HepG2 (cell line): Measurements from ENCODE around the gene PALM. TPM values are rescaled to one million over a fixed set of nuclear protein-coding genes. Genes with fewer than 3 reads are reported as not detected.

Experiments used
- ATAC-seq: fragments of 200-7000 bp; cut with Tn5 transposase; 3 replicates; pipeline ENCODE4 v1.9.1; 2020; ENCODE audit warnings: mild to moderate bottlenecking, moderate library complexity
- BruUV-seq: library from RNA; stranded (reverse); fragments of 400-500 nt; replicated peaks from 2 replicates; lab custom pipeline; 2021; lab: Mats Ljungman, UMichigan
- CTCF ChIA-PET: fragments of 300-600 bp; formaldehyde crosslinking; extraction: SDS; loops from one replicate; lab custom pipeline; 2021; ENCODE audit warnings: low total read pairs, inconsistent platforms, low intra/inter-chr PET ratio; lab: Yijun Ruan, JAX
- POLR2A ChIA-PET: fragments of 350-600 bp; sonication (Branson Sonifier 250); formaldehyde crosslinking; loops from one replicate; lab custom pipeline; 2020; ENCODE audit warnings: antibody characterized with exemption, inconsistent platforms; lab: Yijun Ruan, JAX
- DNase-seq: peaks from one replicate; pipeline ENCODE4 v3.0.0-alpha.2; 2015; ENCODE audit warnings: low spot score
- FAIRE-seq: peaks from 3 replicates; lab custom pipeline; 2011; peaks lifted over from hg19 to GRCh38; lab: Jason Lieb, UNC
- H2AFZ ChIP-seq: one replicate; pipeline ENCODE4 v1.6.1; 2011; ENCODE audit warnings: low read length, inconsistent platforms
- H3K27ac ChIP-seq: fragments of 300-600 bp; 3 replicates; pipeline ENCODE4 v1.8.0; 2011; ENCODE audit warnings: mixed run types, mild to moderate bottlenecking, mixed read lengths, low read length, inconsistent platforms; ENCODE audit not compliant: insufficient read depth; ENCODE audit errors: extremely low read length
- H3K27me3 ChIP-seq, 2 experiments: fragments of 200-600 bp in 1 of 2; 2 replicates in 1 of 2; 3 replicates in 1 of 2; pipeline versions ENCODE4 v1.6.0 to v1.8.0; 2011; ENCODE audit warnings: low read length in 2 of 2, mild to moderate bottlenecking in 2 of 2, moderate library complexity in 2 of 2, inconsistent platforms in 1 of 2; ENCODE audit not compliant: insufficient read depth in 2 of 2, control insufficient read depth in 1 of 2
- H3K36me3 ChIP-seq, 2 experiments: fragments of 200-600 bp in 1 of 2; replicated peaks in 1 of 2; 2 replicates in 1 of 2; 3 replicates in 1 of 2; pipeline versions ENCODE4 v1.5.1 to v1.8.0; 2011; ENCODE audit warnings: low read length in 2 of 2, inconsistent platforms in 1 of 2; ENCODE audit not compliant: insufficient read depth in 2 of 2, control insufficient read depth in 1 of 2
- H3K4me1 ChIP-seq: 2 replicates; pipeline ENCODE4 v1.5.1; 2012; ENCODE audit warnings: low read length, inconsistent platforms; ENCODE audit not compliant: insufficient read depth
- H3K4me2 ChIP-seq: 2 replicates; pipeline ENCODE4 v1.6.0; 2011; ENCODE audit warnings: low read depth, low read length, inconsistent platforms
- H3K4me3 ChIP-seq, 3 experiments: fragments of 200-600 bp in 1 of 3; sonication (generic), shearing (Covaris generic) in 1 of 3; replicated peaks in 1 of 3; 2 replicates each; pipeline ENCODE4 v1.5.1; 2011 to 2016; ENCODE audit warnings: low read length in 3 of 3, inconsistent platforms in 2 of 3, low read depth in 2 of 3, mild to moderate bottlenecking in 2 of 3, control low read depth in 1 of 3, mixed read lengths in 1 of 3; ENCODE audit not compliant: insufficient read depth in 1 of 3
- H3K79me2 ChIP-seq: one replicate; pipeline ENCODE4 v1.6.1; 2011; ENCODE audit warnings: low read length, inconsistent platforms; ENCODE audit not compliant: insufficient read depth
- H3K9ac ChIP-seq: 2 replicates; pipeline ENCODE4 v1.6.0; 2011; ENCODE audit warnings: mild to moderate bottlenecking, low read depth, low read length, inconsistent platforms; ENCODE audit not compliant: insufficient read depth
- H3K9me3 ChIP-seq: 2 replicates; pipeline ENCODE4 v1.5.1; 2012; ENCODE audit warnings: mild to moderate bottlenecking, low read length
- H4K20me1 ChIP-seq: 2 replicates; pipeline ENCODE4 v1.6.0; 2011; ENCODE audit warnings: inconsistent platforms, mild to moderate bottlenecking, low read length, moderate library complexity; ENCODE audit not compliant: insufficient read depth
- BCL6 ChIP-seq: IDR thresholded peaks from 2 replicates; pipeline ENCODE4 v1.6.1; 2016; ENCODE audit warnings: missing genetic modification reagents, missing compliant biosample characterization
- CHD2 ChIP-seq: IDR thresholded peaks from 2 replicates; pipeline ENCODE4 v1.6.1; 2011; ENCODE audit warnings: low read depth, low read length, improper control_type of control experiment
- GZF1 ChIP-seq: sonication (generic); formaldehyde crosslinking; IDR thresholded peaks from 2 replicates; pipeline ENCODE4 v1.5.1; 2020; ENCODE audit warnings: mild to moderate bottlenecking, missing genetic modification reagents
- KLF11 ChIP-seq: IDR thresholded peaks from 2 replicates; pipeline ENCODE4 v1.6.1; 2016; ENCODE audit warnings: missing compliant biosample characterization
- NFRKB ChIP-seq: fragments of 450-650 bp; IDR thresholded peaks from 2 replicates; pipeline ENCODE4 v1.6.1; 2017
- NFYB ChIP-seq: sonication (generic); formaldehyde crosslinking; IDR thresholded peaks from 2 replicates; pipeline ENCODE4 v1.4.0; 2020; ENCODE audit warnings: missing genetic modification reagents
- PHF20 ChIP-seq: sonication (generic); formaldehyde crosslinking; IDR thresholded peaks from 2 replicates; pipeline ENCODE4 v1.5.0; 2020; ENCODE audit warnings: mild to moderate bottlenecking, missing genetic modification reagents
- RCOR2 ChIP-seq: IDR thresholded peaks from 2 replicates; pipeline ENCODE4 v1.6.1; 2016; ENCODE audit warnings: missing biosample characterization, missing genetic modification reagents
- RERE ChIP-seq: IDR thresholded peaks from 2 replicates; pipeline ENCODE4 v1.6.1; 2016; ENCODE audit warnings: low read depth, missing genetic modification reagents, missing compliant biosample characterization
- SIN3A ChIP-seq: IDR thresholded peaks from 2 replicates; pipeline ENCODE4 v1.6.1; 2011; ENCODE audit warnings: low read depth, mild to moderate bottlenecking, control low read depth, low read length, borderline replicate concordance
- TCF7 ChIP-seq: sonication (generic); IDR thresholded peaks from 2 replicates; pipeline ENCODE4 v1.6.1; 2016; ENCODE audit warnings: antibody characterized with exemption, low read depth
- TFDP1 ChIP-seq: IDR thresholded peaks from 2 replicates; pipeline ENCODE4 v1.6.1; 2016; ENCODE audit warnings: missing compliant biosample characterization, missing genetic modification reagents, borderline replicate concordance
- ZKSCAN1 ChIP-seq: fragments of 150-350 bp; IDR thresholded peaks from 2 replicates; pipeline ENCODE4 v1.6.1; 2014; ENCODE audit warnings: low read length
- ZNF333 ChIP-seq: sonication (generic); formaldehyde crosslinking; IDR thresholded peaks from 2 replicates; pipeline ENCODE4 v1.4.0; 2020; ENCODE audit warnings: mild to moderate bottlenecking, missing genetic modification reagents, borderline replicate concordance
- ZNF672 ChIP-seq: sonication (generic); formaldehyde crosslinking; IDR thresholded peaks from 2 replicates; pipeline ENCODE4 v1.8.1; 2022; ENCODE audit warnings: missing genetic modification reagents
- ZNF891 ChIP-seq: sonication (generic); formaldehyde crosslinking; IDR thresholded peaks from 2 replicates; pipeline ENCODE4 v1.5.0; 2020; ENCODE audit warnings: mild to moderate bottlenecking, missing genetic modification reagents
- ZSCAN9 ChIP-seq: IDR thresholded peaks from 2 replicates; pipeline ENCODE4 v1.6.1; 2016; ENCODE audit warnings: borderline replicate concordance
- WGBS: methylation state at CpG from one replicate; pipeline ENCODE4 v1.1.6; 2017; ENCODE audit warnings: low lambda C conversion rate; 5-methylcytosine and 5-hydroxymethylcytosine counted together
- in situ Hi-C: cut with HindIII; loops from 2 replicates; pipeline ENCODE4 v1.10.0; 2017; ENCODE audit warnings: low pct_unique_long_range_greater_than_20kb; ENCODE audit not compliant: extremely low pct_ligation_motif_present
- intact Hi-C: fragments of 100-400 bp; cut with micrococcal nuclease; formaldehyde crosslinking; loops from one replicate; pipeline ENCODE4 v1.10.0; 2022; ENCODE audit not compliant: unreplicated experiment
- polyA plus RNA-seq, 8 experiments: library from polyadenylated mRNA; depleted of rRNA in 3 of 8; stranded (reverse) in 7 of 8; unstranded in 1 of 8; fragments of >200 nt; fragmentation: Illumina TruSeq in 4 of 8; extraction: Trizol in 4 of 8; gene quantifications; 2 replicates each; pipeline versions ENCODE4 v1.2.1 to v1.2.3, GENCODE V29; 2011 to 2016; ENCODE audit warnings: low read depth in 4 of 8, missing spikeins in 1 of 8, mixed read lengths in 1 of 8; ENCODE audit not compliant: insufficient read depth in 1 of 8
- total RNA-seq, 5 experiments: library from RNA; depleted of rRNA; stranded (reverse); fragments of >200 nt; fragmentation: Illumina TruSeq; extraction: Trizol; gene quantifications; 2 replicates each; pipeline ENCODE4 v1.2.3, GENCODE V29; 2016; ENCODE audit warnings: low read depth in 1 of 5

The PALM gene
- total and polyA plus RNA-seq, 2 of the 13 experiments (the other 11 are each of a cell fraction or from before 2014, with no cell fraction given), result 4.0 to 9.7 TPM

DNA sequence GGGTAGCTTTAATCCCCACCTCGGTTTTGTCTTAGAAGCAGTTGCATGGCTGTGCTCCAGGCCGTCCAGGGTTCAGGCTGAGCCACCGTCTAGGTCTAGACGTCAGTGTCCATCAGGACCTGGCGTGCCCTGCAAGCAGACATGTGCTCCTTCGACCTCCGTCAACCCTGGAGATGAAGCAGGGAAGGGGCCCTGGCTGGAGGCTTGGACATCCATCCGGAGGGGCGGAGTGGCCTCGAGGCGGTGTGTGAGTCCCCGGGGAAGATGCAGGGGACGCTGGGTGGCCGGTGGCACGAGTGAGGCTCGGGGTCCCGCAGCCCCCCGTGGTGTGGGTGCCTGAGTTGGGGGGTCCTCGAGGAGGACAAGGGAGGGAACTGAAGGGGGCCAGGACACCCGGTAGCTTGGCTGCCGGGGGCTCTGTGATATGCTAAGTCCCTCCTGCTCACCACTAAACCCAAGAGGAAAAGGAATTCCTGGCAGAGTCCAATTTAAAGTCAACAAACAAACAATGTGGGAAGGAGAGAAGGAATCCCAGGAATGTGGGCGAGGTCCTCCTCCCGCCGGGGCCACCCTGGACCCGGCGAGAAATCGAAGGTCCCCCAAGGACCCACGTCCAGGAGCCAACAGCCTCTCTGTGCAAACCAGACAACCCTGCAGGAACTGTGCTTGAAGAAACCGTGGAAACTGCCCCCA lies 73.6 kb downstream of the PALM start (continued):
- TF ChIP-seq ZNF333 (CRISPR knock-in tag), result no peak
- peak; percentile 39; the same call in 1 of the 2 replicates for TF ChIP-seq BCL6 (CRISPR knock-in tag)
- TF ChIP-seq, all 625 proteins: peak for 131

DNA sequence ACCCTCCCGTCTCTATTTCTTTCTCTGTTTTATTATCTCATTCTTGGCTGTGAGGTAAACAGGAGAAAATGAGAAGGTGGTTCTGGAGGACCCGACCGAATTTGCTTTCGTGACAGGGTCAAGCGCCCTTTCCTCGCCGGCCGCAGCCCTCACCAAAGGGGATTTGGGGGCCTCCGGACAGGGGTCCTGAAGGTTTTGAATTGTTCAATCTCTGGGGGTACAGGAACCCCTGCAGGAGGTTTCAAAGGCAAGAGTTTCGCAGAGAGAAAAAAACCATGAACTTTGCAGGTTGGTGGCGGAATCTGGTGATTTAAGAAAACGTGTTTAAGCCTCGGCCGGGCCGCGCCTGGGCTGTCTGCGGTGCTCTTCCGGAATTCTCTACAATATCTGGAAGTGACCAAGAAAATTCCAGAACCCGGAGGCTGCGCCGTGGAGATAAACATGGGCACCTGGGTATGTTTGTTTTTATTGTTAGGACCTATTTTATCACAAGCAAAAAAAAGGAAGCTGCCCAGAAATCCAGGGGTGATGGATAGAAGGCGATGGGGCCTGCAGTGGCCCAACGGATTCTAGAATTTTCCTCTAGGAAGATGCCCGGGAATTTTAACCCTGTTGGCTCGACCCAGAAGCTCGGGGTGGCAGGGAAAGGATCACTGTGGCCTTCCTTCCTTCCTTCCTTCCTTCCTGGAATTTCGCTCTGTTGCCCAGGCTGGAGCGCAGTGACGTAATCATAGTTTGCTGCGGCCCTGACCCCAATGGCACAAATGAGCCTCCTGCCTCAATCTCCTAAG lies 74.3 kb downstream of the PALM start:
- Histone ChIP-seq H3K9ac (peak overlapping the region; percentile 72), H3K27me3 (no peaks in the 10 kb centered on the region), H4K20me1 (no peaks in the 10 kb centered on the region), H3K79me2 (peaks cover 5% of the 10 kb centered on the region), H3K36me3 (no peaks in the 10 kb centered on the region), H3K4me1 (peaks cover 51% of the 10 kb centered on the region), H3K4me2 (peak overlapping the region; percentile 83), H2AFZ (no peak overlapping the region), H3K27ac (peak overlapping the region; percentile 85), H3K4me3 (peak overlapping the region; percentile 74 to 86 (median 76)), H3K9me3 (no peaks in the 10 kb centered on the region)
- in situ Hi-C loops, result no loop called here
- no peak for DNase-seq
- ChIA-PET POLR2A (interaction anchor here (1.0 to 2.2 kb wide), 5 partner anchors 10 to 43 kb away, joined by 3 to 11 read pairs (median 3); partner anchors contain the start of gene PTBP1), CTCF (interaction anchor here (0.8 kb wide), 1 partner anchor 12 kb away, joined by 3 read pairs; no protein-coding TSS in a partner anchor)
- intact Hi-C loops, result loop anchor here (10.0 kb wide), 1 partner anchor 212 kb away; no protein-coding TSS in a partner anchor
- WGBS, result 10% methylated on average over 30 of the region's 30 CpGs
- peak; percentile 6; the same call in 1 of the 3 replicates for ATAC-seq
- peak; percentile 28 for FAIRE-seq
- TSS peak; percentile 92 for BruUV-seq
- TF ChIP-seq NFYB, result no peak
- TF ChIP-seq PHF20 (CRISPR knock-in tag), result no peak
- no peak for TF ChIP-seq ZNF672 (CRISPR knock-in tag)
- no peak for TF ChIP-seq CHD2
- TF ChIP-seq KLF11, result no peak
- TF ChIP-seq TFDP1, result no peak
- peak; percentile 19 for TF ChIP-seq RCOR2
- no peak for TF ChIP-seq TCF7
- no peak for TF ChIP-seq ZNF891 (CRISPR knock-in tag)
- TF ChIP-seq GZF1 (CRISPR knock-in tag), result no peak
- no peak for TF ChIP-seq RERE (CRISPR knock-in tag)
- no peak for TF ChIP-seq NFRKB
- TF ChIP-seq SIN3A, result peak; percentile 15; the same call in 1 of the 2 replicates
- no peak for TF ChIP-seq ZKSCAN1
- TF ChIP-seq ZSCAN9 (CRISPR knock-in tag), result no peak
